ENCODE results near the gene HGS. TPM values are rescaled to one million over a fixed set of nuclear protein-coding genes. Genes with fewer than 3 reads are reported as not detected.

The HGS gene
- total RNA-seq, 1 donor from 2014 or later = 211 TPM

DNA sequence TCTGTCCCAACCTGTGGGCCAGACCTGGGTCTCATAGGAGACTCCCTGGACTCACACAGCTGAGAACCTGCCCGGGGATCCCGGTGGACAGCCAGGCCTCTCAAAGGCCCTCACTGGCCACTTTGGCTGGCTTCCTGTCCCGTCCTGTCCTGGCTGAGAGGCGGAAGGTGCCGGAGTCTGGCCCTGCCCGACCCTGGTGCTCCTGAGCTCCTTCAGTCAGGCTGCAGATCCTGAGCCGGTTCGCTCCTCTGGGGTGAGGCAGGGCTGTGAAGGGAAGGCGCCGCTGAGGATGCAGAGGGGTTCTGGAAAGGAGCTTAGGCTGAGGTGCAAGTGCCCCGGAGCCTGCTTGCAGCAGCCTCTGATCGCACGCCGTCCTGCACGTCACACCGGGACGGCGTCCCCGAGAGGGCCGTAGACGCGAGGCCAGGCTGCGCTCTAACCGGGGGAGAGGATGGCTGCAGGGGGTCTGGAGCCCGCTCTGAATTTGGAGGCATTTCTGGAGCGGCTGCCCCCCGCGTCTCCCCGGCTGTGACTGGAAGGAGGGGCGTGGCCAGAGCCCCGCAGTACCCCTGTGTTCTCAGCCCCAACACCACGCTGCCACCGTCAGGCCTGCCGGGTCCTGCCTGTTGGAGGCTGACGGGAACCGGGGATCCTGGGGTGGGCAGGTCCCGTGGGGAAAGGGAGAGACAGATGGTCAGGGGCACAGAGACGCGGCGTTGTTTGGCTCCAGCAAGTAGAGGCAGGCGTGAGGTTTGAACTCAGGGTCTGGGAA is 4.1 kb downstream of the HGS start:
- peaks cover 70 to 73% of the 10 kb centered on the region in 2 donors for H3K36me3 ChIP-seq
- H3K27ac ChIP-seq = no peak overlapping the region
- TF ChIP-seq, protein P1, sequence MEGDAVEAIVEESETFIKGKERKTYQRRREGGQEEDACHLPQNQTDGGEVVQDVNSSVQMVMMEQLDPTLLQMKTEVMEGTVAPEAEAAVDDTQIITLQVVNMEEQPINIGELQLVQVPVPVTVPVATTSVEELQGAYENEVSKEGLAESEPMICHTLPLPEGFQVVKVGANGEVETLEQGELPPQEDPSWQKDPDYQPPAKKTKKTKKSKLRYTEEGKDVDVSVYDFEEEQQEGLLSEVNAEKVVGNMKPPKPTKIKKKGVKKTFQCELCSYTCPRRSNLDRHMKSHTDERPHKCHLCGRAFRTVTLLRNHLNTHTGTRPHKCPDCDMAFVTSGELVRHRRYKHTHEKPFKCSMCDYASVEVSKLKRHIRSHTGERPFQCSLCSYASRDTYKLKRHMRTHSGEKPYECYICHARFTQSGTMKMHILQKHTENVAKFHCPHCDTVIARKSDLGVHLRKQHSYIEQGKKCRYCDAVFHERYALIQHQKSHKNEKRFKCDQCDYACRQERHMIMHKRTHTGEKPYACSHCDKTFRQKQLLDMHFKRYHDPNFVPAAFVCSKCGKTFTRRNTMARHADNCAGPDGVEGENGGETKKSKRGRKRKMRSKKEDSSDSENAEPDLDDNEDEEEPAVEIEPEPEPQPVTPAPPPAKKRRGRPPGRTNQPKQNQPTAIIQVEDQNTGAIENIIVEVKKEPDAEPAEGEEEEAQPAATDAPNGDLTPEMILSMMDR (IDR thresholded peaks at IDR 0.05) = no peak
- intact Hi-C loops (cut with DNase I) = no loop called here
- DNase-seq (ENCODE audit: low spot score in 2 of 2) = no peak
- no peak overlapping the region for H3K4me3 ChIP-seq
- no peaks in the 10 kb centered on the region for H3K9me3 ChIP-seq
- no peaks in the 10 kb centered on the region for H3K27me3 ChIP-seq
- peaks cover 14% of the 10 kb centered on the region in 2 donors for H3K4me1 ChIP-seq

DNA sequence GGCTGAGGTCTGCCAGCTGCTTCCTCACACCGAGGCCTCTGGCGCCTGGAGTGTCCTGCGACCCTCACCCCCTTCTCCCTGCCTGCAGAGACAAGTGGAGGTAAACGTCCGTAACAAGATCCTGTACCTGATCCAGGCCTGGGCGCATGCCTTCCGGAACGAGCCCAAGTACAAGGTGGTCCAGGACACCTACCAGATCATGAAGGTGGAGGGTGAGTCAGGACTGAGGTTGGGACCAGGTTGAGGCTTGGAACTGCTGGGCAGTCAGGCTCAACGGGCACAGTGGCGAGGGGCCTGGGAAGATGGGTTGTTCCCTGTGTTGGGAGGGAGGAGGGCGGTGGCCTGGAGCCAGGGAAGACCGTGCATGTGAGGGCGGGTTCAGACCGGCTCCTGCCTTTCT is 4.8 kb downstream of the HGS start:
- H3K4me3 ChIP-seq = no peak overlapping the region
- H3K9me3 ChIP-seq = no peaks in the 10 kb centered on the region
- no peak for DNase-seq (ENCODE audit: low spot score in 2 of 2)
- TF ChIP-seq, protein P1 (IDR thresholded peaks at IDR 0.05) = no peak
- peaks cover 76 to 79% of the 10 kb centered on the region in 2 donors for H3K36me3 ChIP-seq
- H3K27me3 ChIP-seq = no peaks in the 10 kb centered on the region
- H3K4me1 ChIP-seq = peaks cover 11 to 14% of the 10 kb centered on the region in 2 donors
- intact Hi-C loops (cut with DNase I) = no loop called here
- no peak overlapping the region for H3K27ac ChIP-seq

DNA sequence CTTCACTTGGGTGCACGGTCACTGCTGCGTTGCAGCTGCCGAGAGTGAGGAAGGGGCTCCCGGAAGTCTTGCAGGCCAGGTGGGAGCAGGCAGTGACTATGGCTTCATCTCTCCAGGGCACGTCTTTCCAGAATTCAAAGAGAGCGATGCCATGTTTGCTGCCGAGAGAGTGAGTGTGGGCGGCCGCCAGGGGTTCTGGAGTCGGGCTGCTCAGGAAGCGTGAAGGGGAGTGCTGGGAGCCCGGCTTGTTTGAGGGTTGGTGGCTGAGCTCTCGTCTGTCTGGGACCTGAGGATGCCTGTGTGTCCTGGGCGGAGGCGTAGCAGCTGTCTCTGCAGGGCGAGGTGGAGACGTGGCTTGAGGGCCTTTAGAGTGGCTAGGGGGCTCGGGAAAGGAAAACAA is 6.3 kb downstream of the HGS start:
- Histone ChIP-seq H3K27ac (no peak overlapping the region), H3K36me3 (peaks cover 91 to 93% of the 10 kb centered on the region in 2 donors), H3K4me3 (no peak overlapping the region), H3K4me1 (peaks cover 6 to 7% of the 10 kb centered on the region in 2 donors), H3K27me3 (no peaks in the 10 kb centered on the region), H3K9me3 (no peaks in the 10 kb centered on the region)
- TF ChIP-seq, protein P1 (IDR thresholded peaks at IDR 0.05) = no peak
- intact Hi-C loops (cut with DNase I) = no loop called here
- DNase-seq (ENCODE audit: low spot score in 2 of 2) = no peak

DNA sequence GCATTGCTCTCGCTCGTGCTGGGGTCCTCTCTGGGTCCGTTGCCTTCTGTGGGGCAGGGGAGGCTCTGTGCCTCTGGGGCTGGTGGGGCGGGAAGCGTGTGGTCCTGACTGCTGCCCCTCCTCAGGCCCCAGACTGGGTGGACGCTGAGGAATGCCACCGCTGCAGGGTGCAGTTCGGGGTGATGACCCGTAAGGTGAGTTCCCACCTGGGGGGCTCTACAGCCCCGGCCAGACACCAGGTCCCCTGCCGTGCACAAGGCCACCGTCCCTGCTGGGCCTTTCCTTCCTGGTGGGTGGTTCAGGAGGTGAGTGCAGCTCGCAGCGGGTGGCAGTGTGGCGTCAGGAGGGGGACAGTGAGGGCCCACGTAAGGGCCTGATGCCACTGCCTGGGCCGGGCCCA is 6.7 kb downstream of the HGS start:
- H3K27me3 ChIP-seq = no peaks in the 10 kb centered on the region
- H3K9me3 ChIP-seq = no peaks in the 10 kb centered on the region
- TF ChIP-seq, protein P1 (IDR thresholded peaks at IDR 0.05) = no peak
- peaks cover 1 to 2% of the 10 kb centered on the region in 2 donors for H3K4me1 ChIP-seq
- H3K4me3 ChIP-seq = no peak overlapping the region
- no peak overlapping the region for H3K27ac ChIP-seq
- intact Hi-C loops (cut with DNase I) = no loop called here
- DNase-seq (ENCODE audit: low spot score in 2 of 2) = no peak
- H3K36me3 ChIP-seq = peaks cover 96 to 98% of the 10 kb centered on the region in 2 donors

DNA sequence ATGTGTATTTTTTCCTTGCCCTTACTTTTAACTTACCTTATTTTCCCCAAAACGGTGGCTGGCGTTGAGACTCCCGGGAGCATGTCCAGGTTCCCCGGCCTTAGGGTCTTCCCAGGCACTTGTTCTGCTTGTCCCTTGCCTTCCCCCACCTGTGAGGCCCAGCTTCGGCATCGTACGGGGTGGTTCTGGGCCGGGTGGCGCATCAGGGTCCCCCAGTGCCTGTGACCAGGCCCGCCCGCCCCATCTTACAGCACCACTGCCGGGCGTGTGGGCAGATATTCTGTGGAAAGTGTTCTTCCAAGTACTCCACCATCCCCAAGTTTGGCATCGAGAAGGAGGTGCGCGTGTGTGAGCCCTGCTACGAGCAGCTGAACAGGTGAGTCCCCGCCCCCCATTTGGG is 7.4 kb downstream of the HGS start:
- Histone ChIP-seq H3K4me1 (no peaks in the 10 kb centered on the region), H3K36me3 (peaks cover 99 to 100% of the 10 kb centered on the region in 2 donors), H3K9me3 (no peaks in the 10 kb centered on the region), H3K27ac (no peak overlapping the region), H3K4me3 (no peak overlapping the region), H3K27me3 (no peaks in the 10 kb centered on the region)
- intact Hi-C loops (cut with DNase I) = no loop called here
- no peak for DNase-seq (ENCODE audit: low spot score in 2 of 2)
- TF ChIP-seq, protein P1 (IDR thresholded peaks at IDR 0.05) = no peak
